ENCODE data around the gene UHRF2.
"Not testable (repeated sequence)": the region's sequence is repeated elsewhere in the genome, so short reads cannot be mapped to it uniquely, and the experiment has no call there.

Gene UHRF2, protein sequence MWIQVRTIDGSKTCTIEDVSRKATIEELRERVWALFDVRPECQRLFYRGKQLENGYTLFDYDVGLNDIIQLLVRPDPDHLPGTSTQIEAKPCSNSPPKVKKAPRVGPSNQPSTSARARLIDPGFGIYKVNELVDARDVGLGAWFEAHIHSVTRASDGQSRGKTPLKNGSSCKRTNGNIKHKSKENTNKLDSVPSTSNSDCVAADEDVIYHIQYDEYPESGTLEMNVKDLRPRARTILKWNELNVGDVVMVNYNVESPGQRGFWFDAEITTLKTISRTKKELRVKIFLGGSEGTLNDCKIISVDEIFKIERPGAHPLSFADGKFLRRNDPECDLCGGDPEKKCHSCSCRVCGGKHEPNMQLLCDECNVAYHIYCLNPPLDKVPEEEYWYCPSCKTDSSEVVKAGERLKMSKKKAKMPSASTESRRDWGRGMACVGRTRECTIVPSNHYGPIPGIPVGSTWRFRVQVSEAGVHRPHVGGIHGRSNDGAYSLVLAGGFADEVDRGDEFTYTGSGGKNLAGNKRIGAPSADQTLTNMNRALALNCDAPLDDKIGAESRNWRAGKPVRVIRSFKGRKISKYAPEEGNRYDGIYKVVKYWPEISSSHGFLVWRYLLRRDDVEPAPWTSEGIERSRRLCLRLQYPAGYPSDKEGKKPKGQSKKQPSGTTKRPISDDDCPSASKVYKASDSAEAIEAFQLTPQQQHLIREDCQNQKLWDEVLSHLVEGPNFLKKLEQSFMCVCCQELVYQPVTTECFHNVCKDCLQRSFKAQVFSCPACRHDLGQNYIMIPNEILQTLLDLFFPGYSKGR

GRCh38 chr9:6412487-6413364, at the start of gene UHRF2:
Gene UHRF2, plus strand, starts transcription at chr9:6413199. Its CDS starts 292 bp downstream, at chr9:6413491.
- DNase-seq (ENCODE audit: low read depth) = peak; percentile 99

- no peak for DNase-seq (ENCODE audit: low read depth)
These were observed 45.7 kb upstream of the UHRF2 start for GRCh38 chr9:6367128-6367890.

DNA sequence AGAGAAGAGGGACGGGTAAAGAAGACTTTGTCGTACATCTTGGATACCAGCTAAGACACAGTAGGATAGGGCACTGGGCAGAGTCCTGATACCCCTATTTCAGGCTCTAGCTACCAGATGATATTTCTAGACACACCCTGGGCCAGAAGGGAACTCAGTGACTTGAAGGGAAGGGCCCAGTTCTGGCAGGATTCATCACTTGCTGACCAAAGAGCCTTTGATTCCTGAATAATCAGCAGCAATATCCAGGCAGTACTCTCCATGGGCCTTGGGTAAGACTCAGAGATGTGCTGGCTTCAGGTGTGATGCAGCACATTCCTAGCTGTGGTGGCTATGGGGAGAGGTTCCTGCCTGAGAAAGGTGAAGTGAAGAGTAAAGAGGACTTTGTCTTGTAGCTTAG, 44.2 kb upstream of the UHRF2 start:
- no peak for DNase-seq (ENCODE audit: low read depth)

DNA sequence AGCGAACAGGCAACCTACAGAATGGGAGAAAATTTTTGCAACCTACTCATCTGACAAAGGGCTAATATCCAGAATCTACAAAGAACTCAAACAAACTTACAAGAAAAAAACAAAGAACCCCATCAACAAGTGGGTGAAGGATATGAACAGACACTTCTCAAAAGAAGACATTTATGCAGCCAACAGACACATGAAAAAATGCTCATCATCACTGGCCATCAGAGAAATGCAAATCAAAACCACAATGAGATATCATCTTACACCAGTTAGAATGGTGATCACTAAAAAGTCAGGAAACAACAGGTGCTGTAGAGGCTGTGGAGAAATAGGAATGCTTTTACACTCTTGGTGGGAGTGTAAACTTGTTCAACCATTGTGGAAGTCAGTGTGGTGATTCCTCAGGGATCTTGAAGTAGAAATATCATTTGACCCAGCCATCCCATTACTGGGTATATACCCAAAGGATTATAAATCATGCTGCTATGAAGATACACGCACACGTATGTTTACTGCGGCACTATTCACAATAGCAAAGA, 31.5 kb upstream of the UHRF2 start:
- not testable (repeated sequence) for DNase-seq (ENCODE audit: low read depth)

GRCh38 chr9:6382681-6383080, 30.3 kb upstream of the UHRF2 start:
- no peak for DNase-seq (ENCODE audit: low read depth)

GRCh38 chr9:6383551-6384225, 29.3 kb upstream of the UHRF2 start:
- no peak for DNase-seq (ENCODE audit: low read depth)

GRCh38 chr9:6384732-6385131, 28.3 kb upstream of the UHRF2 start:
- no peak for DNase-seq (ENCODE audit: low read depth)

- no peak for DNase-seq (ENCODE audit: low read depth)
These were observed 13.9 kb upstream of the UHRF2 start for GRCh38 chr9:6399071-6399470.

- no peak for DNase-seq (ENCODE audit: low read depth)
These were observed 7.6 kb upstream of the UHRF2 start for GRCh38 chr9:6405371-6405770.

GRCh38 chr9:6407778-6408177, 5.2 kb upstream of the UHRF2 start:
- no peak for DNase-seq (ENCODE audit: low read depth)

DNA sequence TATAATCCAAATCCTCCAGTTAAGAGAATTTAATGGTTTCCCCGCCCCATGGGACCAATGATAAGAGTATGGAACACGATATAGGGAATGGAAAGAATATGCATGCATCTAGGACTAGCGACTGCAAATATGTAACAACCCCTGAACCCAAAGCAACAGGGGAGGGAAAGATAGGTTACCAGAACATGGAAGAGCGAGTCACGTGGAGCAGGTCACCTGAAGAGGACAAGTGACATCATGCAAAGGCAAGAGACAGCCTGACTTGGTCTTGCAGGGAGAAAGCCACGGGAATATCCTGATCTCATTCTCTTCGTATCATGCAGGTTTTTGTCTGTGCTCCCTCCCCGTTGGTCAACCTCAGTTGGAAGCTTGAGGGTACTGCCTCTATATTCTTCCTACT, 4.7 kb upstream of the UHRF2 start:
- no peak for DNase-seq (ENCODE audit: low read depth)

GRCh38 chr9:6409811-6410210, 3.2 kb upstream of the UHRF2 start:
- no peak for DNase-seq (ENCODE audit: low read depth)

GRCh38 chr9:6410633-6411032, 2.4 kb upstream of the UHRF2 start:
- DNase-seq (ENCODE audit: low read depth) = no peak

DNA sequence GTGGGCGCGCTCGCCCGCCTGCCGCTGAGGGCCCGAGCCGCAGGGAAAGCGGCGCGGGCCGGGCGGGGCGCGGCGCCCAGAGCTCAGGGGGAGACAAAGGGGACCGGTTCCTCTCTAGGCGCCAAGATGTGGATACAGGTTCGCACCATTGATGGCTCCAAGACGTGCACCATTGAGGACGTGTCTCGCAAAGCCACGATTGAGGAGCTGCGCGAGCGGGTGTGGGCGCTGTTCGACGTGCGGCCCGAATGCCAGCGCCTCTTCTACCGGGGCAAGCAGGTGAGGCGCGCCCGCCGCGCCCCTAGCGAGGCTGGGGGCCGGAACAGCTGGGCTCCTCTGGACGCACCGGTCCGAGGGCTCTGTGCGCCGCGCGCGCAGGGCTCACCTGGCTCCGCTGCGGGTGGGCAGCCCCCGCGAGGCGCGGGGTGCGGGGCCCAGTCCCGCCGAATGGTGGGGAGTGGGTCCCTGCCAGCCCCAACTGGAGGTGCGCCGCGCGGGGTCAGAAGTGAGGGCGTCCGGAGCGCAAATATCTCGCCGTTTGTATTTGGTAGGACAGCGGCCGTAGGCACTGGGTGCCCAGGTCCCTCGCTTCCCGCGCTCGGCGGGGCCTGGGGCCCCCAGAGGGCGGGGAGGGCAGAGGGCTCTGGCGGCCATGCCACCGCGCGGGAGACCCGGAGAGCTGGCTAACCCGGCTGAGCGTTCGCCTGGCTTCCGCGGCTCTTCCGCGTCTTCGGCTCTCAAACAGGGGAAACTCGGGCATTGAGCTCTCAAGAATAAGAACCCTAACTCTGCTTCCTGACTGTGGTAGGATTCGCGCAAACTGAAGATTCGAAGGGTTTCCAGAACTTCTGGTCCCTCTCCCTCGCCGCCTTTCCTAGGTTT, 607 bp downstream of the UHRF2 start:
- DNase-seq (ENCODE audit: low read depth) = no peak

DNA sequence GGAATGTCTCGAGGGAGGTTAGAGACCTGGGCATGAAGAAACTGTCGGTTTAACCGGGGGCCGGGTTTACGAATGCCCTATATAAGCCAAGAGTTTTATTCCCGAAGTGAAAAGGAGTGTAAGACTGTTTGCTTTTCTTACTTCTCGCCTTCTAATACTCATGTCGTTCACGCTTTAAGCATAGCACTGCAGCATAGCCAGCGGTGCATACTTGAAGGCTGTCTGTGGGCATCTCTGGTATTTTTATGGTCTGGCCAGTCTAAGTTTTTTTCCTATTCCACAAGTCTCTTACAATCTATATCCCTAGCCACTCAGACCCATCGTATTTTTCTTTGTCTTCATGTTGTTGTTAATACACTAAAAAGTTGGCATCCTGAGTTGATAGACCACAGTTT, 1.2 kb downstream of the UHRF2 start:
- DNase-seq (ENCODE audit: low read depth) = no peak

- no peak for DNase-seq (ENCODE audit: low read depth)
These were observed 2.3 kb downstream of the UHRF2 start for GRCh38 chr9:6415266-6415665.

DNA sequence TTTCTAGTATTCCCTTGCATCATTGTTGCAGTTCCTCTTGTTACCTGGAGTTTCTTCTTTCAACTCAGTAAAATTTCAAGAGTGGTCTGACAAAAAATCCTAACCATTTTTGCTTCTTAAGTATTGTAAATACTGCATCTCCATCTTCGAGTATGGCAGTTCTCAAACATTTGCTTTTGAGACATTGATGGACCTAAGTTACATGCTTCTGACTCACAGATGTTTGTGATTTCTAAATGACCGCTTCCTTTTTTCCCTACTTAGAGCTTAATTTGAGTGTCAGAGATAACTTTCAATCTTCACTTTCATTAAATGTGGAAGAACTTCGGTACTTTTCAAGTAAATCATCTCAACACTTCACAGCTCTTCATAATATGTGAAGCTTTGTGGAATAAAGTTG, 4.2 kb downstream of the UHRF2 start:
- DNase-seq (ENCODE audit: low read depth) = no peak

DNA sequence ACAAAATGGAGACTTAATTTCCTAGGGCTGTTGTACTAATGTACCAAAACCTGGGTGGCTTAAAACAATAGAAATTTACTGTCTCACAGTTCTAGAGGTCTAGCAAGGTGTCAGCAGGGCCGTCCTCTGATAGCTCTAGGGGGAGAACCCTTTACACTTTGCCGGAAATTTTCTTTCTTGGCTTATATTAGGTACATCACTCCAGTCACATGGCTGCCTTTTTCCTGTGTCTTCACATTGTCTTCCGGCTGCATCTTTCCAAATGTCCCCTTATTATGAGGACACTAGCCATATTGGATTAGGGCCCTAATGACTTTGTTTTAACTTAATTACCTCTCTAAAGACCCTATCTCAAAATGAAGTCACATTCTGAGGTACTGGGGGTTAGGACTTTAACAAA, 5.8 kb downstream of the UHRF2 start:
- DNase-seq (ENCODE audit: low read depth) = no peak

- no peak for DNase-seq (ENCODE audit: low read depth)
These were observed 11.9 kb downstream of the UHRF2 start for GRCh38 chr9:6424940-6425339.

DNA sequence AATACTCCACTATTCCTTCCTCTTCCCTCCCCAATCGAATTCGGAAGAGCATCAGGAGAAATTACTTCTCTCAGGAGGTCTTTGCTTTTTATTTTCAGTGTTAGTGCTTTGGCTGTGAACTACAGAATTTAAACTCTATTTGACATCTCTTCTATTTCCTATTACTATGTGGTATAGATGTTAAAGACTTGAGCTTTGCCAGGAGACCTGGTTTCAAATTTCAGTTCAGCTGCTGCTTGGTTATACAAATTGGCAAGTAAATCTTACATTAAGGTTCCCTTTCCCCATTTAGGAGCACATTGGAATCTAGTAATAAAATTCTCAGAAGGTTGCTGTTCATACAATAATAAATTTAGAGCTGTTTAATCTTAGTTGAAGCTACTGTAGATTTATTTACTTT, 13.1 kb downstream of the UHRF2 start:
- no peak for DNase-seq (ENCODE audit: low read depth)
